A673 (cell line): ENCODE measurements around the gene MATK. TPM values are rescaled to one million over a fixed set of nuclear protein-coding genes. Genes with fewer than 3 reads are reported as not detected.

Source experiments
- BruUV-seq: library from RNA; stranded (reverse); fragments of 400-500 nt; replicated peaks from 2 replicates; lab custom pipeline; 2021; lab: Mats Ljungman, UMichigan
- CTCF ChIA-PET: fragments of 300-600 bp; sonication (Branson Sonifier 250); formaldehyde crosslinking; loops from one replicate; lab custom pipeline; 2022; ENCODE audit warnings: antibody characterized with exemption; lab: Charles Lee
- POLR2A ChIA-PET: fragments of 300-600 bp; sonication (Branson Sonifier 250); formaldehyde crosslinking; loops from one replicate; lab custom pipeline; 2022; ENCODE audit warnings: antibody characterized with exemption; ENCODE audit not compliant: low non-redundant PET; lab: Charles Lee
- DNase-seq: peaks from one replicate; pipeline ENCODE4 v3.0.0-alpha.2; 2015; ENCODE audit warnings: low spot score
- H3K27ac ChIP-seq: fragments of 200-600 bp; sonication (generic); 2 replicates; pipeline ENCODE4 v1.5.1; 2016; ENCODE audit warnings: mixed run types, low read depth, mild to moderate bottlenecking, mixed read lengths, antibody characterized with exemption, low read length; ENCODE audit not compliant: poor library complexity, severe bottlenecking
- H3K27me3 ChIP-seq: fragments of 200-600 bp; sonication (generic); replicated peaks from 2 replicates; pipeline ENCODE4 v1.6.1; 2017; ENCODE audit warnings: mixed run types, low read depth, mild to moderate bottlenecking, mixed read lengths, antibody characterized with exemption, low read length; ENCODE audit not compliant: insufficient read depth, poor library complexity
- H3K36me3 ChIP-seq: fragments of 200-600 bp; sonication (generic); 2 replicates; pipeline ENCODE4 v1.6.1; 2016; ENCODE audit warnings: mixed run types, mild to moderate bottlenecking, mixed read lengths, antibody characterized with exemption, low read length; ENCODE audit not compliant: insufficient read depth, poor library complexity, severe bottlenecking
- H3K4me1 ChIP-seq: fragments of 200-600 bp; sonication (generic); 2 replicates; pipeline ENCODE4 v1.6.1; 2017; ENCODE audit warnings: mixed run types, mild to moderate bottlenecking, mixed read lengths, antibody characterized with exemption, low read length; ENCODE audit not compliant: insufficient read depth, poor library complexity, severe bottlenecking
- H3K4me3 ChIP-seq: fragments of 200-600 bp; sonication (generic); 2 replicates; pipeline ENCODE4 v1.5.1; 2016; ENCODE audit warnings: low read depth, mixed run types, mild to moderate bottlenecking, mixed read lengths, low read length; ENCODE audit not compliant: poor library complexity, severe bottlenecking
- H3K9me3 ChIP-seq: fragments of 200-600 bp; sonication (generic); 2 replicates; pipeline ENCODE4 v1.6.1; 2016; ENCODE audit warnings: mixed run types, low read depth, mild to moderate bottlenecking, mixed read lengths, antibody characterized with exemption, low read length; ENCODE audit not compliant: poor library complexity, severe bottlenecking
- EZH2 ChIP-seq: fragments of 200-600 bp; sonication (generic); IDR thresholded peaks from 2 replicates; pipeline ENCODE4 v1.6.1; 2017; ENCODE audit warnings: borderline replicate concordance, low read depth, mild to moderate bottlenecking, mixed read lengths, antibody characterized with exemption, low read length; ENCODE audit not compliant: poor library complexity, severe bottlenecking
- intact Hi-C: fragments of 100-400 bp; cut with micrococcal nuclease; formaldehyde crosslinking; loops from one replicate; pipeline ENCODE4 v1.10.0; 2022; ENCODE audit not compliant: unreplicated experiment
- total RNA-seq: library from RNA; stranded (reverse); gene quantifications from 2 replicates; pipeline ENCODE4 v1.2.3, GENCODE V29; 2021
- TF ChIP-seq, protein P1 (sequence below): fragments of 300-800, 200-600 bp; sonication (generic); conservative IDR thresholded peaks from 2 replicates; pipeline ENCODE4 v1.5.1; 2017; ENCODE audit warnings: low read depth, mild to moderate bottlenecking, antibody characterized with exemption, low read length, moderate library complexity, mixed read lengths

The MATK gene
- total RNA-seq, 1 experiment from 2014 or later, result 2.0 TPM

DNA sequence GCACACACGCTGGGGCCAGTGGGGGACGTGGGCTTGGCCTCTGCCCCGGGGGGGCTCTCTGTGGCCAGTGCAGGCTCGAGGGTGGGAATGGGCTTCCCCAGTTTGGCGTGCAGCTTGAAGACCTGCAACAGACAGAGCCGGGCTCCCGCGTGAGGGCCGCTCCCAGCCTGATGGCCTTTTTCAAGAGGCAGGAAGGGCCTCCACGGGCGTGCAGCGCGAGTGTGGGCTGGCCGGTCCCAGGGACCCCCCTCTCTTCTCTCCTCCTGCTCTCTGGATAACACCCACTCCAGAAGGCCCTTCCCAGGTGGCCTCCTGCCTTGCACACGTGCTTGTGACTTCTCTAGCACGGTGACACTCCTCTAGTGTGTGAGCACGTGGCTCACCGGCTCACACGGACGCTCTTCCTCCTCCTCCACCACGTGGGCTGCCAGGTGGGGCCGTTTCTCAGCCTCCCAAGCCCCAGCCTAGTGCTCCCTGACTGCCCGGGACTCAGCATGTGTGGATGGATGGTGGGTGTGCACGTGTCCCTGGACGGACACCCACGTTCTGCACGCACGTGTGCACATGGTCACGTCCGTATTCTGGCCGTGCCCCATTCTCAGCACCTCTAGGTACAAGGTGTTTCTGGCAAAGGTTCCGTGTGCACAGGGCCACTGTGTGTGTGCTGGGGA lies 39.2 kb upstream of the MATK start:
- H3K4me3 ChIP-seq, result no peak overlapping the region
- intact Hi-C loops, result no loop called here
- no peak for DNase-seq
- BruUV-seq, result no TSS peak
- TF ChIP-seq EZH2, result no peak
- TF ChIP-seq, protein P1, sequence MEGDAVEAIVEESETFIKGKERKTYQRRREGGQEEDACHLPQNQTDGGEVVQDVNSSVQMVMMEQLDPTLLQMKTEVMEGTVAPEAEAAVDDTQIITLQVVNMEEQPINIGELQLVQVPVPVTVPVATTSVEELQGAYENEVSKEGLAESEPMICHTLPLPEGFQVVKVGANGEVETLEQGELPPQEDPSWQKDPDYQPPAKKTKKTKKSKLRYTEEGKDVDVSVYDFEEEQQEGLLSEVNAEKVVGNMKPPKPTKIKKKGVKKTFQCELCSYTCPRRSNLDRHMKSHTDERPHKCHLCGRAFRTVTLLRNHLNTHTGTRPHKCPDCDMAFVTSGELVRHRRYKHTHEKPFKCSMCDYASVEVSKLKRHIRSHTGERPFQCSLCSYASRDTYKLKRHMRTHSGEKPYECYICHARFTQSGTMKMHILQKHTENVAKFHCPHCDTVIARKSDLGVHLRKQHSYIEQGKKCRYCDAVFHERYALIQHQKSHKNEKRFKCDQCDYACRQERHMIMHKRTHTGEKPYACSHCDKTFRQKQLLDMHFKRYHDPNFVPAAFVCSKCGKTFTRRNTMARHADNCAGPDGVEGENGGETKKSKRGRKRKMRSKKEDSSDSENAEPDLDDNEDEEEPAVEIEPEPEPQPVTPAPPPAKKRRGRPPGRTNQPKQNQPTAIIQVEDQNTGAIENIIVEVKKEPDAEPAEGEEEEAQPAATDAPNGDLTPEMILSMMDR, result no peak
- H3K9me3 ChIP-seq, result no peaks in the 10 kb centered on the region
- H3K27ac ChIP-seq, result no peak overlapping the region
- no peaks in the 10 kb centered on the region for H3K4me1 ChIP-seq
- H3K27me3 ChIP-seq, result no peaks in the 10 kb centered on the region
- H3K36me3 ChIP-seq, result no peaks in the 10 kb centered on the region
- CTCF ChIA-PET, result no interaction called here
- POLR2A ChIA-PET, result no interaction called here

DNA sequence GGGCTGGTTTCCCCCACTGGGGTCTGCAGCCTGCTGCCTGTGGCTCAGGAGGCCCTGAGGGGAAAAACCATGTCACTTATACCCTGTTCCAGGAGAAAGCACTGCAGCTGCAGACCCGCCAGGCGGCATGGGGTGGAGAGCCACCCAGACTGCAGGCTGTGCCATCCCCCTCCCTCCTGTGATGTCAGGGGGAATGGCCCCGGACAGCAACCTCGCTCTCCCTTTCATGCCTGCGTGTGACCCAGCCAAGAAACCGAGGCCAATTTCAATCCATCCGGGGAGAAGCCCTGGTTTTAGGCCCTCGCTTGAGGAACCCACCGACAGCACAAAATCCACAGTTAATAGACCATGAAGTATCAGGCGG lies 37.2 kb upstream of the MATK start:
- H3K27me3 ChIP-seq, result no peaks in the 10 kb centered on the region
- no peak overlapping the region for H3K27ac ChIP-seq
- H3K4me1 ChIP-seq, result no peaks in the 10 kb centered on the region
- intact Hi-C loops, result no loop called here
- CTCF ChIA-PET, result no interaction called here
- H3K36me3 ChIP-seq, result no peaks in the 10 kb centered on the region
- POLR2A ChIA-PET, result no interaction called here
- no peak for DNase-seq
- no TSS peak for BruUV-seq
- TF ChIP-seq, protein P1, result no peak
- no peak for TF ChIP-seq EZH2
- no peak overlapping the region for H3K4me3 ChIP-seq
- no peaks in the 10 kb centered on the region for H3K9me3 ChIP-seq

DNA sequence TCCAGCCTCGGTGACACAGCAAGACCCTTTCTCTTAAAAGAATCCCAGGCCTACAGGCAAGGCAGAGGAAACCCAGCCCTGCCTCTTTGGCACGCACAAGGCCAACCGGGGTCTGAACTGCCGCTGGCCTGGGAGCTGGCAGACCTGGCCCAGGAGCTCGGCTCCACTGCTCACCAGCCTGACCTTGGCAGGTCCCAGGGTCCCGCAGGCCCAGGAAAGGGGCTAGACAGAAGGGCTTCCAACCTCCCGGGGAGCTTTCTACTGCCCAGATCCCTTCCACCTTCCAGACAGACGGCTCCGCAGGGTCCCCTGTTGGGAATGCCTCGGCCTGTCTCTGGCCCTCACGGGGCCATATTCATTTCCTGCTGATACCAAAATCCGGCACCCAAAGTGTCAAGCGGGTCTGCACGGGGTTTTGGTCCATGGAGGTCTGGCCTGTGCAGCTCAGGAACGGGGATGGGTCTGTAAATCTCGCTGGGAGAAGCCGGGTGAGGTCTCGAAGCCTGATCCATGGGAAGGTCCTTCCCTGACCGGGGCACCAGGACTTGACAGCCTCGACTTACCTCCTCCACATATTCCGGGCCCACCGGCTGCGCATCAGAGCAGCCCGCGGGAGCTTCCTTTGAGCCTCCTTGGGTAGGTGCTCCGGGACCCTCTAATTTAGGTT lies 36.6 kb upstream of the MATK start:
- intact Hi-C loops, result no loop called here
- no TSS peak for BruUV-seq
- ChIA-PET POLR2A (no interaction called here), CTCF (no interaction called here)
- Histone ChIP-seq H3K36me3 (no peaks in the 10 kb centered on the region), H3K9me3 (no peaks in the 10 kb centered on the region), H3K27me3 (no peaks in the 10 kb centered on the region), H3K27ac (no peak overlapping the region), H3K4me3 (no peak overlapping the region), H3K4me1 (no peaks in the 10 kb centered on the region)
- no peak for DNase-seq
- TF ChIP-seq, protein P1, result no peak
- no peak for TF ChIP-seq EZH2
